Measurements from ENCODE around the gene CD300A.
A peak's percentile ranks its signal among the peaks of the same experiment; 100 is the strongest.

CD300A gene

DNA sequence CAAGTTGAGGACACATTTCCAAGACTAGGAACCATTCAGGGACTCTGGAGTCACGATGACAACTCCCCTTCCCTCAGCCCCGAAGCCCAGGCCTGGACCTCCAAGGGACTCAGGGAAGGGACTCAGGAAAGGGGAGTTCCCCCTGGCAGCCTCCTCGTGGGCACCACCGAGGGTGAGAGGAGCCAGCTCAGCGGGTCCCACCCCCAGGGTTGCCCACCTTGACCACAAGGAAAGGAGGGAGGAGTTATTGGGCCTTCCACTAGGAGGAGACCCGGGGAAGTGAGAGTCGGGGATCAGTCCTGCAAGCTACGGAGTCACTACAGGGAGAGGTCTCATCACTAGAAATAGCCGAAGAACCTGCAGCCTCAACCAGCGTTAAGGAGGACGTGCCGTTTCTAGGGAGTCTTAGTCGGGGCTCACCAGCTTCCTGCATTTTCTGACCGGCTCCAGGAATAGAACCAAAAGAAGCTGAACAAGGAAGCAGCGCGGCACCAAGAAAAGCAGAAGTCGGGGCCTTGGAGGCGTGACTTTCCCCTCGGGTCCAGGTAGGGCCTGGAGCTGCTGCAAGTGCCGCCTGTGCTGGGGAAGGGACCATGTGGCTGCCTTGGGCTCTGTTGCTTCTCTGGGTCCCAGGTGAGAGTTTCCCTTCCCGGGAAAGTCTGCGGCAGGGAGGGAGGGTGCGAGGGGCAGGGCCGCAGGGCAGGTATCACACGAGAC lies at the start of gene CD300A:
CD300A (plus strand) TSS at position 524 of the 717 bp plus-strand sequence; CDS start at position 594, 70 bp downstream.
- peak; percentile 50 for DNase-seq

DNA sequence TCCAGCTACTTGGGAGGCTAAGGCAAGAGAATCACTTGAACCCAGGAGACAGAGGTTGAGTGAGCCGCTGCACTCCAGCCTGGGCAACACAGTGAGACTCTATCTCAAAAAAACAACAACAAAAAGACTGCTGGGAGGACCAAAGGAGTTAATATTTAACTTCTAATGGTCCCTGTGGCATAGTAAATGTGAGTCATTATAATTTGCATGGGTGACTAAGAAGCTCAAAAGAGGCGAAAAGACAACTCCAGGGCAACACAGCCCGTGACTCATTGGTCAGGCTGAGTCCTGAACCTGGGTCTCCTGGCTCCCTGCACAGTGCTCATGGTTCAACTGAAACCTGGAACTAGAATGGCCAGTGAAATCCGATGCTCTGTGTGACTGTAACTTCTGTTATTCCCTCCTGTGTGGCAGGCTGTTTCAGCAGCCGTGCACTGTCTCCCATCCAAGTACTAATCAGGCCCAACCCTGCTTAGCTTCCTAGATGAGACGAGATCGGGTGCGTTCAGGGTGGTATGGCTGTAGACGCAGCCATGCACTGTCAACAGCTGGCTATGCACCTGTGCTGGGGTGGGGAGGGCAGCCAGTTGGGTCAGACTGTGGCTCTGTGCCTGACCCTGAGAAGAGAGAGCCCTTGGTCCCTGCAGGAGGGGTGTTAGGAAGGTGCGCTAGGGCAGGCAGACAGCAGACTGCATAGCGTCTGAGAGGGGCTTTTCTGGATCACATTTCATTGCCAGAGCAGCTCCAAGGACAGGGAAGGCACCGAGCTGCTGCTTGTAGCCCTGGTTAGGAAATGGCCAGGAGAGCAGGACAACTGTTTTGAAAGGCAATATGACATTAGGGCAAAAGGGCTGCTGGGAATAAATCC lies 49.0 kb upstream of the CD300A start:
- no peak for DNase-seq

DNA sequence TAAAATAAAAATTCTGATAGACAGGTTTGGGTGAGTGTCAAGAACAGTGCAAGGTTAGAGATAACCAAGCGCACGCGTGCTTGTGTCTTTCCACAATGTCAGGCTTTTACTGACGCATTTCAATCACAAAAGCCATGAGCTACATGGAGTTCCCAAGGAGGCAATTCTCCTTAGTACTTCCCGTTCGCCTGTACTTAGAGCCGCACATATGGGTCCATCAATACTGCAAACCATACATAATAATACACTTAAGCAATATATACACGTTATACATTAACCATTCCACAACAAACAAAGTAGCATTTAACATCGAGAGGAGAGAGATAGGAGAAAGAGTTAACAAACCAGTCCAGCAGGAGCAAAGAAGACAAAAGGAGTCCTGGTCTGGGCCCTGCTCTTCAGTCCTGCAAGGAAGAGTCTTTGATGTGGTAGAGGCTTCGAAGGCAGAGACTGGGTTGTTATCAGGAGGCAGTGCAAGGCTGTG lies 46.5 kb upstream of the CD300A start:
- no peak for DNase-seq

DNA sequence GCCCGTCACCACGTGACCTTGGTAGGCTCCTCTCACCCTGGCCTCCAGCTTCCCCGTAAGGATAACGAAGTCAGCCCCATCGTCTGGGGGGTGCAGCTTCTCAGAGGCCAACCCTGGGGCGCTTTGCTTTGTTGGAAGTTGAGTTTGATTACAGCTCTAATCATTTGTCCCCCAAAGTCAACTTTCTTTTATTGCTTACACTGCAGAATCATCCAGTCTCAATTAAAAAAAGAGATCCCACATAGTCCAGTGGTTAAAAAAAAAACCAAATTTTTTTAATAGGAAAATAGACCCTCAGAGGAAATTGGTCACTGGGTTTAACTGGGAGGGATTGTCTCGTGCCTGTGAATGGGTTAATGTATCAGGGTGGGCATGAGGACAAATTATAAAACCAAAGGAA lies 42.3 kb upstream of the CD300A start:
- DNase-seq = no peak

DNA sequence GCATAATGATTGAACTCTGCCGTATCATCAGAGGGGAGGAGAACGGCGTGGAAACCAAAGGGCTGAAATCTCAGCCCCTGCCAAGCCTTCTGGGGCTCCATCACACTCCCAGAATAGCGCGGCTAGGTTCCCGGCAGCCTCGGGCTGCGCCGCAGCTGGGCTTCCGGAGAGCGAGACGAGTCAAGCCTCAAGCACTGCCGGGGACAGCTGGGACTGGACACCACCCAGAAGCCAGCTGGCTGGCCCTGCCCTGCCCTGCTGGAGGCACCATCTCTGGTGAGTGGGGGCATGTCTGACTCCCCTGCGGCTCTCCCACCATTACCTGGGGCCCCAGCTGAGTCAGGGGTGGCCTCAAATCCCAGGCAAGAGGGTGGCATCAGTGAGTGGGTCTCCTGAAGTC lies 41.8 kb upstream of the CD300A start:
- no peak for DNase-seq

DNA sequence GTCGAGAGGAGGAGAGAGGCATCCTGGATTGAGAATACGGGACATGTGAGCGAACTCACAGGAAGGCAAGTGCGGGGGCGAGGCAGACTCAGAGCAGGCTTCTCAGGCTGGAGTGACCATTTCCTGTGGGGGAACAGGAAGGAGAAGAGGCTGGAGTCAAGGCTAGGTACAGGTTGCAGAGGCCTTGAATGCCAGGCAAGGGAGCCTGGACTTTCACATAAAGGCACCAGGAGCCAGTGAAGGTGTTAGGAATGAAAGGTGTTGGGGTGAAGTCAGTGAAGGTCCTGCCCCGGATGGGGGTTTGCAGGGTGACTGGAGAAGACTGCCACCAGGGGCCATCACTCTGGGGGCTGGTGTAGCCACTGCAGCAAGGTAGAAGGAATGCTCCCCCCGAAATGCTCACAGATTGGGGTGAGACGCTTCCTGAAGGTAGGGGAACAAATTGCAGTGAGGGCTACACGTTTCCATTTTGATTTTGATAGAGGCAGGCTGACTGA lies 39.8 kb upstream of the CD300A start:
- no peak for DNase-seq

DNA sequence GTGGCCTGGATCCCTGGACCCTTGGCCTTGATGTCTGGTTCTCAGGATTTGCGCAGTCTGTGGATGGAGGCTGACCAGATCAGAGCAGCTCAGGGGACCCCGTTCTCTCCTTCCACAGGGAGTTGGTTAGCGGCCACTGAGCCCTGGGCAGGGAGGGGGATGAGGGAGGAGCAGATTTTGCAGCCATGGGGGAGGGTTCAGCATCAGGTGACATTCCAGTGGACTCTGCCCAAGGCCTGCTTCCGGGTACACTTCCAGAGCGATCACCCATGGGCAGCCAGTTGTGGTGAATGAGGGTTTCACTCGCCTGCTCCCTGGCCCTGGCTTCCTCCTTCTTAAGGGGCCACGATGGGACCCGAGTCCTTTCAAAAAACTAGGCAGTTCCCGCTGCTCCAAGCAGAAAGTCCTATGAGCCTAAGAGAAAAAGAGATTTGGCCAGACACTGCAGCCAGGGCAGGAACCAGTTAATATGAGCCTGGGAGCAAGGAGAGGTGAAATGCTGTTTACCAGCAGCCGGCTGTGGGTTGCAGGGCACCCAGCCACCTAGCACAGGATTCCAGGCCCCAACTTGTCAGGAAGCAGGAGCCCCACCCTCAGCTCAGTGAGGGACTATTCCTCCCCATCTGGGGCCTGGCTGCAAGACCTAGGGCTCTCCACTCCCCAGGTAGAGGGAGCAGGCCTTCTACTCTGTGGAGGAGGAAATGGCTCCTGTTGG lies 39.2 kb upstream of the CD300A start:
- no peak for DNase-seq

DNA sequence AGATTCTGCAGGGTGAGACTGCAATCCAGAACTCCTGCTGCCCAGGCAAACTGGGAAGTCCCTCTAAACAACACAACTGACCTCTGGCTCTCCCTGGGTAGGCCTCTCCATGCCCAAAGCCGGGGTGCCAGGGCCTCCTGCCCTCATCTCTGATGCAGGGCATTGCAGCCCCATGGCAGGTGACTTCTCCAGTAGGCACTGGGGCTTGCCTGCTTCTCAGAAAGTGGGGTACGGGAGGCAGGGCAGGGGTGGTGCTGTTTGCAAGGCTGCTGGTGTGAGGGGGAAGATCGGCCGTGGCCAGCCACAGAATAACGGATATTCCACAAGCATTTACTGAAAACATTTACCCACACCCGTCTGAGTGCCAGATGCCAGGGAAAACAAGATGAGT lies 38.7 kb upstream of the CD300A start:
- no peak for DNase-seq

DNA sequence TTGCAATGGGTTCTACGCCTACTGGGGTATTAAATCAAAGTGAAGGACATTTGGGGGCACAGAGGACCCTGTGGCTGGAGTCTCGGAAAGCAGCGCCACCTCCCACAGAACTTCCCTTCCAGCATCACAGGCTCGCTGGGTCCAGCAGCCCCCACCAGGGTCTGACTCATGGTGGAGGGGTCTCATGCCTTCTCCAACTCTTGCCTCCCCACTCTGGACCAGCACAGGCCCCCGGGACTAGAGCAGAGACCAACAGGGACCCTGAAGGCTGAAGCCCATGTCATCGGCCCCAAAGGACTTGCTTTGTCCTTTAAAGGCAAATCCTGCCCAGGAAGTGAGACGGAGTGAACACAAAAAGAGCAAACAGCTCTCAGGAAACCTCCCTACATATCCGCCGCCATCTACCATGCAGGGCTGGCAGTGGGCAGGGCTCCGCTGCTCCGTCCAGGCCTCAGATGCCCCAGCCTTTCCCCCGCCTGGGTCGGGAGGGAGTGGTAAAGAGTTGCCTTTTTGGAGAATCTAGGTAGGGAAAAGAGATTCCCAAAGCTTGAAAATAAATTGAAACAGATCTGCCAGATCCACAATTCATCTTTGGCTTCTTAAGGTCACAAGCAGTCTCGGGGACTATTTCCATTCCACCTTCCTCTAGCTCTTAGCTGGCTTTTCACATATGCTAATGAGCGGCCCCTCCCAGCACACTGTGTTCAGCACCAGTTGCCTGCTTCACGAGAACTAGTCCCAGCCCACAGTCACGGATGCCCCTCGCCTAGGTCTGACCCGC lies 36.6 kb upstream of the CD300A start:
- no peak for DNase-seq

DNA sequence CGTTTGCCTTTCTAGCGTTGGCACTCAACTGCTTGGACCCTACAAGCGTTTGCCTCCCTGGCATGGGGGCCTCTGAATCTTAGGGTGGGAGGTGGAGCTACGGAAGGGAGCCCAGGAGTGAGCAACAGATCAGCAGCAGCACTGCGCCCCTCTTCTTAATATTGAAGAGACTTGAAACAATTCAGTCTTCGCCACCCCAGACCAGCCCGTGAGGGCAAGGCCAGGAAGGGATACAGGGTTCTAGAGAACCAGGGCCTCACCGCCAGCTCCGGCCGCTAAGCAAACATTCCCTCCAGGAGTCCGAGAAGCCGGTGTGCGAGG lies 36.1 kb upstream of the CD300A start:
- DNase-seq = no peak

DNA sequence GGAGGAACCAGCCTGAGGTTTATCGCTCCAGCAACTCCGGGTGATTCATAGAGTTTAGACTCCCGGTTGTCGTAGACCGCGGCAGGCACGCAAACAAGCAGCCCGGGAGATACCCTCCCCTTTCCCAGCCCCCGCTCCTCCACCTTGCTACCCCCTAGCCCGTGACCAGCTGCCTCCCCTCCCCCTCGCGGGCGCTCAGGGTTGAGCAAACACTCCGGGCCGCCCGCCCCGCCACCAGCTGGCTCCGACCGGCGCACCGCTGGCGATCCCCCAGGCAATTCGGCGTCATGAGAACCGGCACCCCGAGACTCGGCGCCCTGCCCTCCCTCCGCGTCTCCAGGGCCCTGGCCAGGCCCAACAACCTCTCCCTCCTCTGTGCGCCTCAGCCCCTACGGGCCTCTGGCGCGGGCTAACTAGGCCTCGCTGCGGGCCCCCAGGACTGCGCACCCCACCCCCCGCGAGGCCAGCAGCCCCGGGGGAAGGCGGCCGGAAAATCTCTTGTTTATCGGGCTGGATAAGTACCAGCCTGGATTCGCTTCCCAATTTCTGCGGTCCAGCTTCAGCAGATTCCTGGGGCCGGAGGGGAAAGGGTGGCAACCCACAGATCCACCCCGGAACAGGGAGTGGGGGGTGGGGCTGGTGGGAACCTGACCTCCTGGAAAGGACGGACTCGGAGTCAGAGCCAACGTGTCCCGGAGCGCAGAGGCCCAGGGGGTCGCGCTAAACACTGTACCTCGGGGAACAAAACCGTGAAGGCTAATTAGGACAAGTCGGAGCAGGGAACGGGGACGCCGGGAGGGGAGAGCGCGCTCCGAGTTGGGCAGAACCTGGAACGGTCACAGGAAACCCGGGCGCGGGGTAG lies 35.5 kb upstream of the CD300A start:
- peak; percentile 18 for DNase-seq

DNA sequence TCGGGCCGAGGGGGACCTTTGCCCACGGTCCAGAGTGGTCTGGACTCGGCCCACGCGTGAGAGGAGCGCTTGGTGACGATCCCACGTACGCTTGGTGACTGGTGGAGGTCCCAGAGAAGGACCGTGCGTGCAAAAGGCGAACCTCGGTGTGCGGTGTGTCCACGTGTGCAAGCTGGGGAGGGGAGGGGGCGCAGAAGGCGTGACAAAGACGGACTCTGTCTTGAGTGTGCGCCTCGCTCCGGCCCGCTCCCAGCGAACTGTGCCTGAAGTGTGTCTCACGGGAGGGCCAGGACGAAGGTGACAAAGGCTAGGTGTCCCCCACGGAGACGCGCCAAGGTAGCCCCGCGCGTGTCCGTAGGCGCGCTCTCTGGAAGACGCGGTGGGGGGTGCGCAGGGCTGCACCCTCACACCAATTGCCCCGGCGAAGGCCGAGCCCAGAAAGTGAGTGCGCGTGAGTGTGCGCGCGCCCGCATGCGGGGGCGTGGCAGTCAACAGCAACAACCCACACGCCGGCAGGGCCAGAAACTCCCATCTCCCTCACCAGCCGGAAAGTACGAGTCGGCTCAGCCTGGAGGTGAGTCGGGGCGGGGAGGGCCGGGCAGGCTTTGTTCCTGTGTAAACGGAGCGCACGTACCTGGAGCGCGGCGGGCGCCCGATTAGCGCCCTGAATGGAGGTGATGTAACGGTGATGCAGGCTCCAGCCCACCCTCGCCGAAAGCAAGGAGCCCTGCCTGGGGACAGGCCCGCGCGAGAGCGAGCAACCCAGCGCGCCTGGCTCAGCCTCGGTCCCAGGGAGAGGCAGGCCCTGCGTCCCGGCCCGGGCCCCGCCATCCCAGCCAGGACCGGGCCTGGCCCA lies 34.6 kb upstream of the CD300A start, which contains the start of gene GPRC5C:
GPRC5C (plus strand) TSS at position 521 of the 856 bp plus-strand sequence. CDS start 7,689 bp downstream, outside the sequence.
- DNase-seq = no peak

DNA sequence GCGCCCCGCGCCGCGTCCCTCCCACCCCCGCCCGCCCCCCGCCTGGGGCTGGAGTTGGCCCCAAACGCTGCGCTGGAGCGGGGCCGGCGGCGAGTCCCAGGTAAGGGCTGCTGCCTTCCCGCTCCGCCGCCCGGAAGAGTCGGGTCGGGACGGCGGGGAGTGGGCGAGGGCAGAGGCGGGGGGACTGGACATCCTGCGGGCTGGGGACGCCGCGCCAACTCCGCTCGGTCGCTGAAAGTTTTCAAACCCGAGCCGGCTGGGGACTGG lies 34.1 kb upstream of the CD300A start:
- no peak for DNase-seq

DNA sequence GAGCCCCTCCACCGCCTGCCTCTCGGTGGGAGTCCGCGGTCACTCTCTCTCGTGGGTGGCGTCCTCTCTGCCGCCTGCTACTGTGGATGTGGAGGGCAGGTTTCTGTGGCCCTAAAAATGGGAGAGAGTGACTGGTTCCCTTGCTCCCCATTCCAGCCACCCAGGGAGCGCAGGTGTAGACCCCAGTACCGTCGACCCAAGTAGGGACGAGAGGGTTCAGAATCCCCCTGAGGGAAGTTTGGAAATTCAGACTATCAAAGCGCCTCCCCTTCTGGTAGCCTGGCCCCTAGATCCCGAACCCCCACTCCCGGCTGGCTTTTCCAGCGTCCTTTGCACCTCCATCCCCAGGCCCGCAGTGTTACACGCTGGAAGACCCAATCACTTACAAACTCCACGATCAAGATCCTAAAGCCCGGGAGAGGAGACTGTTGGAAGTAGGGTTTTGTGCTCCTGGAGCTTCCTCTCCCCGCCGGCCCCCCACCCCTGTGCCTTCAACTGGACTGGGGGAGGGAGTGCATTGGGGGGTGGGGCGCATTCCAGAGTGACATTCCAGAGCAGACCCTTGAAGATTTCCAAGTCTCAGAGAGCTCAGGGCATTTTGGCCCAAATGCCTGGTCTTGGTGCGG lies 33.6 kb upstream of the CD300A start:
- no peak for DNase-seq

DNA sequence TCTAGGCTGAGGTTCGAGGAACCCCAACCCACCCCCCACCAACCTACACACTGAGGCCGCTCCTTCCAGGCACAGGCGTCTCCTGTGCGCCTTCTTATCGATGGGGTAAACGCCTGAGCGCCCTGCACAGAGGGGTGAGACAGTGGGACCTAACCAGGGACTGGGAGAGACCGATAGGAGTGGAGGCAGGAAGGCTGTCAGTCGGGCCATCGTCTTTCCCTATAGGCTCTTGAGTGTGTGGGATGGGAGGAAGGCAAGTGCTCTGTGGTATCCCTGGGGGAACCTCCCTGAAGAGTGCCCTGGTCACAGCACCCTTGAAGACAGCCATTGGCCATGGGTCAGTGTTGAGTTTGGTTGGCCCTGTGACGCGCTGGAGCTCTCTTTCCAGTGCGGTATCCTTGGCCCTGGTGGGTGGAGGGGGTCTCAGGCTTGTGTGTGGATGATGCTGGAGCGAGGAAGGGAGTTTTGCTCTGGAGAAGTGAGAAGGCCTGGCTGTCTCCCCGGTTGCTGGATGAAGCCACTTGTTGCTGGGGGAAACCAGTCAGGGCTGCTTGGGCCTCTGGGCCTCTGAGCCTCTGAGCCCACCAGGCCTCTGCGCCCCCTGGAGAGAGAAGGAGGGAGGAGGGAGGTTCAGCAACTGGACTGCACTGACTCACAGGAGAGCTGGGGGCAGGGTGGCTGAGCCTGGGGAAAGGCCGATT lies 32.9 kb upstream of the CD300A start:
- no peak for DNase-seq

DNA sequence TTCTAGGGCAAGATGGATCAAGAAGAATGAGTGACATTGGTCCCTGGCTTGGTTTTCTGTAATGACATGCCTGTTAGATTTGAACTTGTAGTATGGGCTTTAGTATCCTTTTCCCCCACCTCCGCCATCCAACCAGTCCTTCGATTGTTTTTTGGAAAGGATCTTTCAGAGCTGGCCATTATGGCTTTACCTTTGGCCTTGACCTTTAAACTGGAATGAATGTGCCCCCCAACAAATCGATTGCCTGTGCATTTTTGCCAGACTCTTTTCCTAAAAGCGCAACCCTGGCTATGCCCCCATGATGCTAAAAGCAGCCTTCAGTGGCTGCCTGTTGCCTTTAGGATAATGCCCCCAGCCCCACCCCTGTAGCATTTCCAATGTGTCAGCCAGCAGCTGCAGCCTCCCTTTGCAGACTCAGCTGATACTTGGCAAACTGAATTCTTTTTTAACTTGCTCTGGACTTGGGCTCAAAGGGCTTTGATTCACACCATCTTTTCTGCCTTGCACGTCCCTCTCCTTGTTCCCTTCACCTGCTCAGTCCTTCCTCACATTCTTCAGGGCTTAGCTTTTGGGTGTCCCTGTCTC lies 30.6 kb upstream of the CD300A start:
- no peak for DNase-seq

DNA sequence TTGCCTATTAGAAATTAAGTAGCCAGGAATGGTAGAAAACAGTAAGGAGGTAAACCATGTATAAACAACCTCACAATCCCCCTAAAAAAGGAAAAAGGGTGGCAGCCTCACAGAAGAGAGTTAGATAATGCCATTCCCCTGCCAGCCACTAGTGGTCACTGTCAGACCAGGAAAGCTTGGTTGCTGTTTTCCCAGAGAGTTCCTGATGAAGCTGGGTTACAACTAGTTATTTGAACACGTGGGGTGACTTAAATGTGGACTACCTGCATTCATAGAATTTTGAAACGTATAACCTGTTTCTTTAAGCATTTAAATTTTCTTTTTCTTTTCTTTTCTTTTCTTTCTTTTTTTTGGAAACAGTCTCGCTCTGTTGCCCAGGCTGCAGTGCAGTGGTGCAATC lies 28.7 kb upstream of the CD300A start:
- peak; percentile 50 for DNase-seq

DNA sequence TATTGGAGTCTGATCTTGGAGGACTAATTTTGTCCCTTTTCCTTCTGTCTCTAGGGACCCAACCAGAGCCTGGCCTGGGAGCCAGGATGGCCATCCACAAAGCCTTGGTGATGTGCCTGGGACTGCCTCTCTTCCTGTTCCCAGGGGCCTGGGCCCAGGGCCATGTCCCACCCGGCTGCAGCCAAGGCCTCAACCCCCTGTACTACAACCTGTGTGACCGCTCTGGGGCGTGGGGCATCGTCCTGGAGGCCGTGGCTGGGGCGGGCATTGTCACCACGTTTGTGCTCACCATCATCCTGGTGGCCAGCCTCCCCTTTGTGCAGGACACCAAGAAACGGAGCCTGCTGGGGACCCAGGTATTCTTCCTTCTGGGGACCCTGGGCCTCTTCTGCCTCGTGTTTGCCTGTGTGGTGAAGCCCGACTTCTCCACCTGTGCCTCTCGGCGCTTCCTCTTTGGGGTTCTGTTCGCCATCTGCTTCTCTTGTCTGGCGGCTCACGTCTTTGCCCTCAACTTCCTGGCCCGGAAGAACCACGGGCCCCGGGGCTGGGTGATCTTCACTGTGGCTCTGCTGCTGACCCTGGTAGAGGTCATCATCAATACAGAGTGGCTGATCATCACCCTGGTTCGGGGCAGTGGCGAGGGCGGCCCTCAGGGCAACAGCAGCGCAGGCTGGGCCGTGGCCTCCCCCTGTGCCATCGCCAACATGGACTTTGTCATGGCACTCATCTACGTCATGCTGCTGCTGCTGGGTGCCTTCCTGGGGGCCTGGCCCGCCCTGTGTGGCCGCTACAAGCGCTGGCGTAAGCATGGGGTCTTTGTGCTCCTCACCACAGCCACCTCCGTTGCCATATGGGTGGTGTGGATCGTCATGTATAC lies 26.5 kb upstream of the CD300A start:
- DNase-seq = no peak

Measured in OCI-M1 (cell line).